IMR-90 (cell line): ENCODE results near the gene AKT2. TPM values are rescaled to one million over a fixed set of nuclear protein-coding genes. Genes with fewer than 3 reads are reported as not detected.

Experiments used
- ATAC-seq: fragments of 200-7000 bp; cut with Tn5 transposase; 2 replicates; pipeline ENCODE4 v1.9.1; 2020; ENCODE audit warnings: low read depth, mild to moderate bottlenecking, moderate library complexity
- BruUV-seq: library from RNA; stranded (reverse); fragments of 400-500 nt; replicated peaks from 2 replicates; lab custom pipeline; 2021; lab: Mats Ljungman, UMichigan
- CTCF ChIA-PET: fragments of 300-600 bp; formaldehyde crosslinking; extraction: SDS; loops from one replicate; lab custom pipeline; 2021; ENCODE audit warnings: antibody characterized with exemption; lab: Yijun Ruan, JAX
- POLR2A ChIA-PET: fragments of 300-600 bp; sonication (Branson Sonifier 250); formaldehyde crosslinking; loops from one replicate; lab custom pipeline; 2022; ENCODE audit warnings: antibody characterized with exemption; ENCODE audit not compliant: unreplicated experiment; lab: Charles Lee
- DNase-seq: peaks from one replicate; pipeline ENCODE4 v3.0.0; 2013
- H2AFZ ChIP-seq: replicated peaks from 2 replicates; pipeline ENCODE3; 2013; ENCODE audit warnings: low read length, mild to moderate bottlenecking; ENCODE audit not compliant: poor library complexity
- H2AK5ac ChIP-seq: 2 replicates; pipeline ENCODE4 v1.6.1; 2013; ENCODE audit warnings: low read depth, low read length, inconsistent platforms
- H2AK9ac ChIP-seq: replicated peaks from 2 replicates; pipeline ENCODE3; 2013; ENCODE audit warnings: mild to moderate bottlenecking, low read depth, low read length, moderate library complexity; ENCODE audit not compliant: poor library complexity
- H2BK120ac ChIP-seq: 2 replicates; pipeline ENCODE4 v1.6.1; 2013; ENCODE audit warnings: low read depth, low read length, inconsistent platforms
- H2BK15ac ChIP-seq: 3 replicates; pipeline ENCODE4 v1.6.1; 2013; ENCODE audit warnings: low read depth, low read length, inconsistent platforms
- H2BK20ac ChIP-seq: 2 replicates; pipeline ENCODE4 v1.6.1; 2013; ENCODE audit warnings: low read depth, mild to moderate bottlenecking, inconsistent platforms, low read length, moderate library complexity
- H2BK5ac ChIP-seq: 2 replicates; pipeline ENCODE4 v1.6.1; 2013; ENCODE audit warnings: mild to moderate bottlenecking, low read depth, low read length, inconsistent platforms; ENCODE audit not compliant: poor library complexity, severe bottlenecking
- H3K14ac ChIP-seq: replicated peaks from 2 replicates; pipeline ENCODE4 v1.6.1; 2013; ENCODE audit warnings: low read depth, low read length, inconsistent platforms
- H3K18ac ChIP-seq: 2 replicates; pipeline ENCODE4 v1.6.1; 2013; ENCODE audit warnings: low read depth, low read length, control low read depth
- H3K23ac ChIP-seq: 2 replicates; pipeline ENCODE4 v1.6.1; 2013; ENCODE audit warnings: low read depth, low read length, inconsistent platforms
- H3K27ac ChIP-seq: 2 replicates; pipeline ENCODE4 v1.5.1; 2013; ENCODE audit warnings: mild to moderate bottlenecking, control low read depth, low read length; ENCODE audit not compliant: insufficient read depth
- H3K27me3 ChIP-seq: 2 replicates; pipeline ENCODE4 v1.6.1; 2013; ENCODE audit warnings: low read length; ENCODE audit not compliant: control insufficient read depth, insufficient read depth
- H3K36me3 ChIP-seq: 2 replicates; pipeline ENCODE4 v1.6.1; 2013; ENCODE audit warnings: low read length, mixed read lengths; ENCODE audit not compliant: control insufficient read depth, insufficient read depth
- H3K4ac ChIP-seq: 2 replicates; pipeline ENCODE4 v1.6.1; 2013; ENCODE audit warnings: low read depth, low read length, inconsistent platforms
- H3K4me1 ChIP-seq: 2 replicates; pipeline ENCODE4 v1.6.1; 2013; ENCODE audit warnings: low read length, mixed read lengths; ENCODE audit not compliant: control insufficient read depth, insufficient read depth
- H3K4me2 ChIP-seq: 2 replicates; pipeline ENCODE4 v1.6.1; 2013; ENCODE audit warnings: low read depth, mild to moderate bottlenecking, control low read depth, low read length, moderate library complexity
- H3K4me3 ChIP-seq: 2 replicates; pipeline ENCODE4 v1.5.1; 2013; ENCODE audit warnings: low read depth, mild to moderate bottlenecking, control low read depth, low read length, moderate library complexity; ENCODE audit not compliant: insufficient read depth
- H3K56ac ChIP-seq: 2 replicates; pipeline ENCODE4 v1.6.1; 2013; ENCODE audit warnings: low read length, inconsistent platforms; ENCODE audit not compliant: insufficient read depth; ENCODE audit errors: extremely low read depth
- H3K79me1 ChIP-seq, 2 experiments: 2 replicates each; pipeline ENCODE4 v1.6.1; 2013; ENCODE audit warnings: low read length in 2 of 2, inconsistent platforms in 1 of 2, low read depth in 1 of 2
- H3K9ac ChIP-seq: 2 replicates; pipeline ENCODE4 v1.6.1; 2013; ENCODE audit warnings: low read depth, low read length, control low read depth
- H3K9me1 ChIP-seq: 2 replicates; pipeline ENCODE4 v1.6.1; 2013; ENCODE audit warnings: low read length, inconsistent platforms; ENCODE audit not compliant: insufficient read depth
- H3K9me3 ChIP-seq: 2 replicates; pipeline ENCODE4 v1.6.1; 2013; ENCODE audit warnings: low read length; ENCODE audit not compliant: control insufficient read depth, insufficient read depth
- H4K20me1 ChIP-seq: 2 replicates; pipeline ENCODE4 v1.6.1; 2013; ENCODE audit warnings: low read length, inconsistent platforms; ENCODE audit not compliant: insufficient read depth
- H4K5ac ChIP-seq: 2 replicates; pipeline ENCODE4 v1.6.1; 2013; ENCODE audit warnings: mild to moderate bottlenecking, low read depth, low read length, control low read depth
- H4K8ac ChIP-seq, 2 experiments: 2 replicates each; pipeline ENCODE4 v1.6.1; 2013; ENCODE audit warnings: low read depth in 2 of 2, low read length in 2 of 2, control low read depth in 1 of 2, inconsistent platforms in 1 of 2
- H4K91ac ChIP-seq: 2 replicates; pipeline ENCODE4 v1.6.1; 2013; ENCODE audit warnings: low read depth, low read length, inconsistent platforms; ENCODE audit not compliant: insufficient read depth
- CEBPB ChIP-seq: IDR thresholded peaks from 2 replicates; pipeline ENCODE4 v1.6.1; 2012; ENCODE audit warnings: low read depth, low read length, improper control_type of control experiment
- MAFK ChIP-seq: IDR thresholded peaks from 2 replicates; pipeline ENCODE4 v1.6.1; 2012; ENCODE audit warnings: low read depth, low read length, improper control_type of control experiment
- MAZ ChIP-seq: IDR thresholded peaks from 2 replicates; pipeline ENCODE4 v1.6.1; 2012; ENCODE audit warnings: low read depth, mild to moderate bottlenecking, low read length, improper control_type of control experiment, moderate library complexity, borderline replicate concordance
- MXI1 ChIP-seq: IDR thresholded peaks from 2 replicates; pipeline ENCODE4 v1.6.1; 2012; ENCODE audit warnings: low read depth, mild to moderate bottlenecking, low read length, moderate library complexity, borderline replicate concordance
- NFE2L2 ChIP-seq: fragments of 150-350 bp; IDR thresholded peaks from 2 replicates; pipeline ENCODE4 v1.6.1; 2016; ENCODE audit warnings: low read depth, mild to moderate bottlenecking, low read length
- POLR2A ChIP-seq: IDR thresholded peaks from 2 replicates; pipeline ENCODE4 v1.6.1; 2012; ENCODE audit warnings: mild to moderate bottlenecking, low read depth, low read length
- RAD21 ChIP-seq: IDR thresholded peaks from 2 replicates; pipeline ENCODE4 v1.6.1; 2012; ENCODE audit warnings: low read length, improper control_type of control experiment
- RCOR1 ChIP-seq: IDR thresholded peaks from 2 replicates; pipeline ENCODE4 v1.6.1; 2012; ENCODE audit warnings: mild to moderate bottlenecking, low read length, improper control_type of control experiment; ENCODE audit not compliant: insufficient replicate concordance
- RFX5 ChIP-seq: IDR thresholded peaks from 2 replicates; pipeline ENCODE4 v1.8.0; 2012; ENCODE audit warnings: low read depth, mild to moderate bottlenecking, low read length, moderate library complexity
- SMC3 ChIP-seq: fragments of 150-350 bp; IDR thresholded peaks from 2 replicates; pipeline ENCODE4 v1.6.1; 2016; ENCODE audit warnings: low read depth, mild to moderate bottlenecking, antibody characterized with exemption, low read length, moderate library complexity
- WGBS, 2 experiments: methylation state at CpG; one replicate each; pipeline versions ENCODE4 v1.1.5 to v1.1.7; 2013; ENCODE audit warnings: missing lambda C conversion rate in 2 of 2; ENCODE audit not compliant: insufficient read length in 1 of 2; ENCODE audit errors: extremely low coverage in 2 of 2; 5-methylcytosine and 5-hydroxymethylcytosine counted together
- dilution Hi-C: fragments of 300-500 bp; cut with HindIII; formaldehyde crosslinking; loops from one replicate; pipeline ENCODE4 v1.14.3; 2018; ENCODE audit warnings: low sequenced_read_pairs; ENCODE audit not compliant: unreplicated experiment
- in situ Hi-C: fragments of 300-500 bp; cut with MboI; formaldehyde crosslinking; loops from 3 replicates; pipeline ENCODE4 v1.14.3; 2019; ENCODE audit warnings: low sequenced_read_pairs, inconsistent platforms, mixed read lengths
- intact Hi-C: fragments of 100-400 bp; cut with micrococcal nuclease; formaldehyde crosslinking; loops from 2 replicates; pipeline ENCODE4 v1.10.0; 2022
- polyA plus RNA-seq, 3 experiments: library from polyadenylated mRNA; depleted of rRNA; stranded (reverse); fragments of >200 nt; gene quantifications; 2 replicates each; pipeline ENCODE4 v1.2.3, GENCODE V29; 2012; ENCODE audit warnings: low replicate concordance in 1 of 3
- total RNA-seq: library from RNA; depleted of rRNA; stranded (reverse); fragments of >200 nt; gene quantifications from 2 replicates; pipeline ENCODE4 v1.2.3, GENCODE V29; 2012
- TF ChIP-seq, protein P1 (sequence below): conservative IDR thresholded peaks from 2 replicates; pipeline ENCODE4 v1.5.1; 2012; ENCODE audit warnings: mild to moderate bottlenecking, low read depth, low read length, improper control_type of control experiment
- TF ChIP-seq, protein P2 (sequence below): fragments of 150-350 bp; IDR thresholded peaks from 2 replicates; pipeline ENCODE4 v1.6.1; 2016; ENCODE audit warnings: low read depth, mild to moderate bottlenecking, low read length, moderate library complexity, borderline replicate concordance

Gene AKT2
- total and polyA plus RNA-seq, 2 of the 4 experiments (the other 2 are of a cell fraction): 61.5 to 104 TPM

DNA sequence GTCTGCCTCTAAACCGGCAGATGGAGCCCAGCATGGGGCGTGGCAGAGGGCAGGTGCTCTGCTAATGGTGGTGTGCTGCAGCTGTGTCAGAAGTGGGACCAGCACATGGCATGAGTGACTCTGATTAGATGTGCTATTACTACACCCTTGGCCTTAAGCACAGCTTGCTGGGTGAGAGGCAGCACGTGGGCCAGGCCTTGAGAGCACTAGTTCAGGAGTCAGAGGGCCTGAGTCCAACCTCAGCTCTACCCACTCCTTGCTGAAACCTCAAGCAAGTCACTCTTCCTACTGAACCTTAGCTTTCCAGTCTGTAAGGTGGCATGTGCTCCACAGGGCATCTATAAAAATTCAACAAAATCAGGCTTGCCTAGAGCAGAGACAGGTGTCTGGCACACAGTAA lies 22.7 kb downstream of the AKT2 start (continued):
- TF ChIP-seq, protein P1, sequence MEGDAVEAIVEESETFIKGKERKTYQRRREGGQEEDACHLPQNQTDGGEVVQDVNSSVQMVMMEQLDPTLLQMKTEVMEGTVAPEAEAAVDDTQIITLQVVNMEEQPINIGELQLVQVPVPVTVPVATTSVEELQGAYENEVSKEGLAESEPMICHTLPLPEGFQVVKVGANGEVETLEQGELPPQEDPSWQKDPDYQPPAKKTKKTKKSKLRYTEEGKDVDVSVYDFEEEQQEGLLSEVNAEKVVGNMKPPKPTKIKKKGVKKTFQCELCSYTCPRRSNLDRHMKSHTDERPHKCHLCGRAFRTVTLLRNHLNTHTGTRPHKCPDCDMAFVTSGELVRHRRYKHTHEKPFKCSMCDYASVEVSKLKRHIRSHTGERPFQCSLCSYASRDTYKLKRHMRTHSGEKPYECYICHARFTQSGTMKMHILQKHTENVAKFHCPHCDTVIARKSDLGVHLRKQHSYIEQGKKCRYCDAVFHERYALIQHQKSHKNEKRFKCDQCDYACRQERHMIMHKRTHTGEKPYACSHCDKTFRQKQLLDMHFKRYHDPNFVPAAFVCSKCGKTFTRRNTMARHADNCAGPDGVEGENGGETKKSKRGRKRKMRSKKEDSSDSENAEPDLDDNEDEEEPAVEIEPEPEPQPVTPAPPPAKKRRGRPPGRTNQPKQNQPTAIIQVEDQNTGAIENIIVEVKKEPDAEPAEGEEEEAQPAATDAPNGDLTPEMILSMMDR: no peak

DNA sequence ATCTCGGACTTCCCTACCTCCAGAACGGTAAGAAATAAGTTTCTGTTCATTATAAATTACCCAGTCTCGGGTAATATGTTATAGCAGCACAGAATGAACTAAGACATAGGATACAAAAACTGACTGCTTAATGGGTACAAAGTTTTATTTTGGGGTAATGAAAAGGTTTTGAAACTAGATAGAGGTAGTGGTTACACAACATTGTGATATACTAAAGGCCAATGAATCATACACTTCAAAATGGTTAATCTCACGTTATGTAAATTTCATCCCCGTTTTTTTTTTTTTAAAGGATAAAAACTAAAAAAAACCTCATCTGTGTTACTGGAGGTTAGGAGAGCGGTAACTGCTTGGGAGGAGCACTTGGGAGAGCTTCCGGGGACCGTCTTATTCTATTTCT lies 23.5 kb downstream of the AKT2 start:
- TF ChIP-seq, protein P1: no peak
- TF ChIP-seq POLR2A (no peak), RCOR1 (no peak), RFX5 (no peak), MXI1 (no peak), SMC3 (no peak), NFE2L2 (no peak), RAD21 (no peak), CEBPB (no peak), MAZ (no peak), MAFK (no peak)
- TF ChIP-seq, protein P2, sequence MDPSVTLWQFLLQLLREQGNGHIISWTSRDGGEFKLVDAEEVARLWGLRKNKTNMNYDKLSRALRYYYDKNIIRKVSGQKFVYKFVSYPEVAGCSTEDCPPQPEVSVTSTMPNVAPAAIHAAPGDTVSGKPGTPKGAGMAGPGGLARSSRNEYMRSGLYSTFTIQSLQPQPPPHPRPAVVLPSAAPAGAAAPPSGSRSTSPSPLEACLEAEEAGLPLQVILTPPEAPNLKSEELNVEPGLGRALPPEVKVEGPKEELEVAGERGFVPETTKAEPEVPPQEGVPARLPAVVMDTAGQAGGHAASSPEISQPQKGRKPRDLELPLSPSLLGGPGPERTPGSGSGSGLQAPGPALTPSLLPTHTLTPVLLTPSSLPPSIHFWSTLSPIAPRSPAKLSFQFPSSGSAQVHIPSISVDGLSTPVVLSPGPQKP: no peak
- H3K4me3 ChIP-seq: no peak overlapping the region
- no TSS peak for BruUV-seq
- H2BK5ac ChIP-seq: no peak overlapping the region
- no peak overlapping the region for H2BK120ac ChIP-seq
- H2AK5ac ChIP-seq: no peak overlapping the region
- no peak overlapping the region for H3K23ac ChIP-seq
- H3K27ac ChIP-seq: no peak overlapping the region
- peaks cover 68% of the 10 kb centered on the region for H4K20me1 ChIP-seq
- POLR2A ChIA-PET: no interaction called here
- H2AFZ ChIP-seq: no peak overlapping the region
- peaks cover 2% of the 10 kb centered on the region; the same call in 1 of the 2 replicates for H3K4me1 ChIP-seq
- H3K18ac ChIP-seq: no peak overlapping the region
- no peak overlapping the region for H3K4me2 ChIP-seq
- H3K14ac ChIP-seq: no peak overlapping the region
- no peak overlapping the region for H2AK9ac ChIP-seq
- dilution Hi-C loops (no loop called here), intact Hi-C loops (no loop called here), in situ Hi-C loops (no loop called here)
- no peaks in the 10 kb centered on the region for H3K27me3 ChIP-seq
- H3K4ac ChIP-seq: no peak overlapping the region
- no peak overlapping the region for H4K91ac ChIP-seq
- H4K8ac ChIP-seq: no peak overlapping the region
- H3K56ac ChIP-seq: no peak overlapping the region
- CTCF ChIA-PET: no interaction called here
- no peak overlapping the region for H4K5ac ChIP-seq
- ATAC-seq (no peak), DNase-seq (no peak)
- peaks cover 26% of the 10 kb centered on the region for H3K36me3 ChIP-seq
- peaks cover 10% of the 10 kb centered on the region for H3K9me1 ChIP-seq
- whole genome bisulfite sequencing, 2 experiments: no CpG with 5 or more reads among the region's 8 CpGs
- no peaks in the 10 kb centered on the region for H3K9me3 ChIP-seq
- no peak overlapping the region for H2BK20ac ChIP-seq
- no peak overlapping the region for H3K9ac ChIP-seq
- H2BK15ac ChIP-seq: no peak overlapping the region
- peaks cover 21 to 84% of the 10 kb centered on the region in 2 experiments for H3K79me1 ChIP-seq
